ENCODE data around the gene INSR. TPM values are rescaled to one million over a fixed set of nuclear protein-coding genes. Genes with fewer than 3 reads are reported as not detected.

INSR gene
- total and polyA plus RNA-seq, 2 donors from 2014 or later, result 15.5 to 50.4 TPM

DNA sequence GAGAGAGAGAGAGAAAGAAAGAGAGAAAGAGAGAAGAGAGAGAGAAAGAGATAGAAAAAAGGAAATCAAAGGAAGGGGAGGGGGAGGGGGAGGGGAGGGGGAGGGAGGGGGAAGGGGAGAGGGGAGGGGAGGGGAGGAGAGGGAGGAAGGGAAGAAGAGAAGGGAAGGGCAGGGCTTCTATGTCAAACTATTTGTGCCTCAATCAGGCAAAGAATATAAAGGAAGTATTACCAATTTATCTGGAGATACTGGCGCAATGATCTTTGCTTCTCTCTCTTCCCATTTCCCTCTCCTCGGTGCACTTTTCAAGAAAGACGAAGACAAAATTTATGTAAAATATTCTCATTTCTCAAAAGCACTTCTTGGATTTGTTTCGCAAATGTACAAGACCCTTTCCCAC lies 9.3 kb upstream of the INSR start:
- H3K9ac ChIP-seq (ENCODE audit: low read length in 3 of 3), result no peak overlapping the region
- TF ChIP-seq CTCF (IDR thresholded peaks at IDR 0.05; ENCODE audit: borderline replicate concordance, extremely low read depth, insufficient read depth), result no peak
- H3K36me3 ChIP-seq (ENCODE audit: control insufficient read depth in 2 of 3, insufficient read depth in 3 of 3, low read length in 3 of 3), result no peaks in the 10 kb centered on the region
- no peak overlapping the region for H3K4me3 ChIP-seq (ENCODE audit: low read length in 3 of 3)
- intact Hi-C loops (cut with DNase I), result no loop called here
- FAIRE-seq (no peak), DNase-seq (no peak)
- no peak overlapping the region for H3K27ac ChIP-seq (ENCODE audit: low read depth in 2 of 2, low read length in 2 of 2)
- no peaks in the 10 kb centered on the region for H3K27me3 ChIP-seq (ENCODE audit: control insufficient read depth, insufficient read depth, low read length)
- H3K9me3 ChIP-seq (ENCODE audit: control insufficient read depth in 2 of 3, insufficient read depth in 1 of 3, low read length in 3 of 3), result no peaks in the 10 kb centered on the region
- no peaks in the 10 kb centered on the region for H3K4me1 ChIP-seq (ENCODE audit: control insufficient read depth in 2 of 3, insufficient read depth in 2 of 3, low read depth in 1 of 3, low read length in 3 of 3)

DNA sequence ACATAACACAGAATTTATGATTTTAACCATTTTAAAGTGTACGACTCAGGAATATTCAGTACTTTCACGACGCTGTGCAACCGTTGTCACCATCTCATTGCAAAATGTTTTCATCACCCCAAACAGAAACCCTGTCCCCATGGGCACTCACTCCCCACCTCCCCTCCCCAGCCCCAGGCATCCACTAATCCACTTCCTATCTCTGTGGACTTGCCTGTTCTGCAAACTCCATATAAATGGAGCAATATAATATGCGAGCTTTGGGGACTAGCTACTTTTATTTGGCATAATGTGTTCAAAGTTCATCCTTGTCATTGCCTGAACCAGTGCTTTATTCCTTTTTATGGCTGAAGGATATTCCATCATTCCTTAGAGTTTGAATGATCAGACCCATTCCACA lies 7.3 kb upstream of the INSR start:
- FAIRE-seq (no peak), DNase-seq (peak in 1 of 5 donors; percentile 3)
- H3K27me3 ChIP-seq (ENCODE audit: control insufficient read depth, insufficient read depth, low read length), result no peaks in the 10 kb centered on the region
- H3K4me1 ChIP-seq (ENCODE audit: control insufficient read depth in 2 of 3, insufficient read depth in 2 of 3, low read depth in 1 of 3, low read length in 3 of 3), result no peaks in the 10 kb centered on the region
- TF ChIP-seq CTCF (IDR thresholded peaks at IDR 0.05; ENCODE audit: borderline replicate concordance, extremely low read depth, insufficient read depth), result no peak
- no peak overlapping the region for H3K4me3 ChIP-seq (ENCODE audit: low read length in 3 of 3)
- H3K9ac ChIP-seq (ENCODE audit: low read length in 3 of 3), result no peak overlapping the region
- no peaks in the 10 kb centered on the region for H3K9me3 ChIP-seq (ENCODE audit: control insufficient read depth in 2 of 3, insufficient read depth in 1 of 3, low read length in 3 of 3)
- no peaks in the 10 kb centered on the region for H3K36me3 ChIP-seq (ENCODE audit: control insufficient read depth in 2 of 3, insufficient read depth in 3 of 3, low read length in 3 of 3)
- intact Hi-C loops (cut with DNase I), result no loop called here
- no peak overlapping the region for H3K27ac ChIP-seq (ENCODE audit: low read depth in 2 of 2, low read length in 2 of 2)

- H3K4me1 ChIP-seq (ENCODE audit: control insufficient read depth in 2 of 3, insufficient read depth in 2 of 3, low read depth in 1 of 3, low read length in 3 of 3), result peaks cover 0 to 8% (median 6%) of the 10 kb centered on the region in 3 donors
- no peak overlapping the region for H3K4me3 ChIP-seq (ENCODE audit: low read length in 3 of 3)
- no peak overlapping the region for H3K27ac ChIP-seq (ENCODE audit: low read depth in 2 of 2, low read length in 2 of 2)
- H3K9ac ChIP-seq (ENCODE audit: low read length in 3 of 3), result no peak overlapping the region
- FAIRE-seq (no peak), DNase-seq (peak in 1 of 5 donors; percentile 1)
- H3K27me3 ChIP-seq (ENCODE audit: control insufficient read depth, insufficient read depth, low read length), result no peaks in the 10 kb centered on the region
- TF ChIP-seq CTCF (IDR thresholded peaks at IDR 0.05; ENCODE audit: borderline replicate concordance, extremely low read depth, insufficient read depth), result no peak
- intact Hi-C loops (cut with DNase I), result no loop called here
- H3K9me3 ChIP-seq (ENCODE audit: control insufficient read depth in 2 of 3, insufficient read depth in 1 of 3, low read length in 3 of 3), result no peaks in the 10 kb centered on the region
- no peaks in the 10 kb centered on the region for H3K36me3 ChIP-seq (ENCODE audit: control insufficient read depth in 2 of 3, insufficient read depth in 3 of 3, low read length in 3 of 3)
Observed at GRCh38 chr19:7297742-7298141, 3.5 kb upstream of the INSR start.

DNA sequence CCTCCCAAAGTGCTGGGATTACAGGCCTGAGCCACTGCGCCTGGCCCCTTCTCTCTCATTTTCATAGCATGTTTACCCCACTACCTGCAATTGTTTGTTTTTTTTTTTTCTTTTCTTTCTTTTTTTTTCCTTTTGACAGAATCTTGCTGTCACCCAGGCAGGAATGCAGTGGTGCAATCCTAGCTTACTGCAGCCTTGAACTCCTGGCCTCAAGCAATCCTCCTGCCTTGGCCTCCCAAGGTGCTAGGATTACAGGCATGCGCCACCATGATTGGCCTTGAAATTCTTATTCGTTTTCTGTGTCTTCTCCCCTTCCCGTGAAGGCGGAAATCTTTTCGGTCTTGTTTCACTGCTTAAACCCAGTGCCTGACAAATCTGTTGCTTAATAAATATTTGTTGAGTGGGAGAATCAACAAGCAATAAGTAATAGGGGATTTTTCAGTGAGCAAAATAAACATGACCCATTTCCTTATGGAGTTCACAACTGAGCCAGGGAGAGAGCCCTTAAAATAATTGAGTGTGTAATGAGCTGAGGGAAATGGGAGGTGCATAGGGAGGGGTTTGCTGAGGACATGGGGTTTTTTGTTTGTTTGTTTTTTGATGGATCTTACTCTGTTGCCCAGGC lies 1.8 kb upstream of the INSR start:
- Histone ChIP-seq H3K27ac (ENCODE audit: low read depth in 2 of 2, low read length in 2 of 2) (no peak overlapping the region), H3K27me3 (ENCODE audit: control insufficient read depth, insufficient read depth, low read length) (no peaks in the 10 kb centered on the region), H3K9ac (ENCODE audit: low read length in 3 of 3) (no peak overlapping the region), H3K4me1 (ENCODE audit: control insufficient read depth in 2 of 3, insufficient read depth in 2 of 3, low read depth in 1 of 3, low read length in 3 of 3) (peaks cover 0 to 11% (median 10%) of the 10 kb centered on the region in 3 donors), H3K9me3 (ENCODE audit: control insufficient read depth in 2 of 3, insufficient read depth in 1 of 3, low read length in 3 of 3) (no peaks in the 10 kb centered on the region), H3K36me3 (ENCODE audit: control insufficient read depth in 2 of 3, insufficient read depth in 3 of 3, low read length in 3 of 3) (no peaks in the 10 kb centered on the region), H3K4me3 (ENCODE audit: low read length in 3 of 3) (no peak overlapping the region)
- peak in 2 of 5 donors; percentile 11 to 24 for DNase-seq
- no peak for FAIRE-seq
- no peak for TF ChIP-seq CTCF (IDR thresholded peaks at IDR 0.05; ENCODE audit: borderline replicate concordance, extremely low read depth, insufficient read depth)
- intact Hi-C loops (cut with DNase I), result no loop called here

Data from kidney (tissue), 14 donors.